Prostate gland (tissue), 2 donors: ENCODE measurements around the gene ATP10D. TPM values are rescaled to one million over a fixed set of nuclear protein-coding genes. Genes with fewer than 3 reads are reported as not detected.
"Not testable (repeated sequence)": the region's sequence is repeated elsewhere in the genome, so short reads cannot be mapped to it uniquely, and the experiment has no call there.

Source experiments
- DNase-seq: peaks from one replicate; pipeline ENCODE4 v3.0.0-alpha.2; 2019; ENCODE audit warnings: low spot score
- H3K27ac ChIP-seq, 2 donors: fragments of 200-600 bp; sonication (generic); 2 replicates each; pipeline ENCODE4 v1.5.1; 2017 to 2019
- H3K27me3 ChIP-seq: fragments of 200-600 bp; sonication (generic); replicated peaks from 2 replicates; pipeline ENCODE4 v1.5.1; 2019; ENCODE audit not compliant: insufficient read depth
- H3K36me3 ChIP-seq, 2 donors: fragments of 200-600 bp; sonication (generic); 1 replicate in 1 of 2; 2 replicates in 1 of 2; pipeline versions ENCODE4 v1.5.1 to v1.8.1; 2017 to 2019
- H3K4me1 ChIP-seq: fragments of 200-600 bp; sonication (generic); replicated peaks from 2 replicates; pipeline ENCODE4 v1.5.1; 2019
- H3K4me3 ChIP-seq, 2 donors: fragments of 200-600 bp; sonication (generic); 2 replicates each; pipeline ENCODE4 v1.5.1; 2017 to 2019
- H3K9me3 ChIP-seq: fragments of 200-600 bp; sonication (generic); 2 replicates; pipeline ENCODE4 v1.5.1; 2017
- CTCF ChIP-seq, 4 experiments: fragments of 200-600 bp in 2 of 4; fragments of 450-650 bp in 2 of 4; sonication (generic) in 2 of 4; IDR thresholded peaks; 1 replicate in 3 of 4; 2 replicates in 1 of 4; pipeline ENCODE4 v1.5.1; 2016 to 2019; ENCODE audit warnings: antibody characterized with exemption in 4 of 4, mild to moderate bottlenecking in 2 of 4, moderate library complexity in 2 of 4
- POLR2A ChIP-seq: fragments of 450-650 bp; IDR thresholded peaks from one replicate; pipeline ENCODE4 v1.6.1; 2016; ENCODE audit warnings: antibody characterized with exemption, mild to moderate bottlenecking
- POLR2AphosphoS5 ChIP-seq: sonication (generic); formaldehyde crosslinking; IDR thresholded peaks from one replicate; pipeline ENCODE4 v1.6.1; 2017; ENCODE audit warnings: antibody characterized with exemption
- WGBS: methylation state at CpG from one replicate; pipeline ENCODE4 v1.1.5; 2018; 5-methylcytosine and 5-hydroxymethylcytosine counted together
- intact Hi-C: fragments of 100-400 bp; cut with DNase I; formaldehyde crosslinking; loops from one replicate; pipeline ENCODE4 v1.14.2; 2022
- total RNA-seq, 2 donors: library from RNA; depleted of rRNA; stranded (reverse); fragments of >200 nt; gene quantifications; one replicate each; pipeline ENCODE4 v1.1.0, GENCODE V29; 2016

ATP10D gene
- total RNA-seq, 2 donors from 2014 or later: 10.9 to 17.0 TPM

- Histone ChIP-seq H3K27ac (no peak overlapping the region), H3K9me3 (no peaks in the 10 kb centered on the region), H3K4me1 (no peaks in the 10 kb centered on the region), H3K4me3 (no peak overlapping the region), H3K36me3 (no peaks in the 10 kb centered on the region), H3K27me3 (no peaks in the 10 kb centered on the region)
- TF ChIP-seq POLR2A (no peak), CTCF (IDR thresholded peaks at IDR 0.05) (no peak), POLR2AphosphoS5 (no peak)
- 84% methylated on average over 2 of the region's 2 CpGs for WGBS
- intact Hi-C loops: no loop called here
- DNase-seq: no peak
Observed at GRCh38 chr4:47543331-47543730, 58.3 kb downstream of the ATP10D start.

- H3K27ac ChIP-seq, H3K36me3 ChIP-seq, H3K4me3 ChIP-seq, intact Hi-C loops, DNase-seq, H3K4me1 ChIP-seq, H3K9me3 ChIP-seq, H3K27me3 ChIP-seq: not testable (repeated sequence)
- 97% methylated on average over 7 of the region's 7 CpGs for WGBS
Observed at GRCh38 chr4:47550357-47550756, 65.3 kb downstream of the ATP10D start.

GRCh38 chr4:47550899-47551548 is 65.9 kb downstream of the ATP10D start:
- intact Hi-C loops: no loop called here
- no peaks in the 10 kb centered on the region for H3K36me3 ChIP-seq
- 92% methylated on average over 7 of the region's 7 CpGs for WGBS

GRCh38 chr4:47551682-47552081 is 66.6 kb downstream of the ATP10D start:
- intact Hi-C loops: no loop called here
- Histone ChIP-seq H3K4me1 (no peaks in the 10 kb centered on the region), H3K27me3 (no peaks in the 10 kb centered on the region), H3K36me3 (no peaks in the 10 kb centered on the region), H3K27ac (no peak overlapping the region), H3K9me3 (no peaks in the 10 kb centered on the region), H3K4me3 (no peak overlapping the region)
- no peak for DNase-seq
- TF ChIP-seq POLR2AphosphoS5 (no peak), POLR2A (no peak), CTCF (IDR thresholded peaks at IDR 0.05) (no peak)

More at GRCh38 chr4:47550899-47551548, 65.9 kb downstream of the ATP10D start:
- DNase-seq: no peak
- Histone ChIP-seq H3K27ac (no peak overlapping the region), H3K4me3 (no peak overlapping the region), H3K9me3 (no peaks in the 10 kb centered on the region), H3K4me1 (no peaks in the 10 kb centered on the region), H3K27me3 (no peaks in the 10 kb centered on the region)
- no peak for TF ChIP-seq POLR2A
- TF ChIP-seq POLR2AphosphoS5: no peak
- no peak for TF ChIP-seq CTCF (IDR thresholded peaks at IDR 0.05)

GRCh38 chr4:47553329-47554125 is 68.5 kb downstream of the ATP10D start:
- DNase-seq: no peak
- WGBS: 90% methylated on average over 2 of the region's 2 CpGs
- intact Hi-C loops: no loop called here
- H3K9me3 ChIP-seq: no peaks in the 10 kb centered on the region
- no peaks in the 10 kb centered on the region for H3K4me1 ChIP-seq
- H3K27me3 ChIP-seq: no peaks in the 10 kb centered on the region
- H3K27ac ChIP-seq: no peak overlapping the region
- TF ChIP-seq CTCF (IDR thresholded peaks at IDR 0.05) (no peak), POLR2AphosphoS5 (no peak), POLR2A (no peak)
- no peaks in the 10 kb centered on the region for H3K36me3 ChIP-seq
- H3K4me3 ChIP-seq: no peak overlapping the region

GRCh38 chr4:47555920-47556319 is 70.8 kb downstream of the ATP10D start:
- H3K4me1 ChIP-seq, H3K27ac ChIP-seq, H3K9me3 ChIP-seq, H3K27me3 ChIP-seq, intact Hi-C loops, DNase-seq, H3K4me3 ChIP-seq, H3K36me3 ChIP-seq: not testable (repeated sequence)
- WGBS: 96% methylated on average over 3 of the region's 3 CpGs
